ENCODE data around the gene EPHA8.

The EPHA8 gene

DNA sequence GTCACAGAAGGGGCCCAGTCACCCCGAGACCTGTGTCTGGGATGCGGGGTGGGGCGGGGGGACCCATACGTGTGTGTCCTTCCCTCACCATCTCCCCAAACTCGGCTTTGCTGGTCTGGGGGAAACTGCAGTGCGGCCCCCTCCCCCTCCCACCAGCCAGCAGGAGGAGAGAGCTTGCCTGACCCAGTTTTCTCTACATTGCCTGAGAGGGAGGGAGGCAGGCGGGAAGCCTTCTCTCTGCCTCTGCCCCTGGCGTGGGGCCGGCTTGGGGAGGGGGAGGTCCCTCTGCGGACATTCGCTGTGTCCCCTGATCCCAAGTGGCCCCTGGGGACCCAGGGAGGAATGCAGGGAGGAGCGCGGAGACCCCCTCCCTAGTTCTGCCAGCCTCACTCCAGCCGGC is 3.9 kb downstream of the EPHA8 start:
- no peak for DNase-seq (ENCODE audit: low read depth)

DNA sequence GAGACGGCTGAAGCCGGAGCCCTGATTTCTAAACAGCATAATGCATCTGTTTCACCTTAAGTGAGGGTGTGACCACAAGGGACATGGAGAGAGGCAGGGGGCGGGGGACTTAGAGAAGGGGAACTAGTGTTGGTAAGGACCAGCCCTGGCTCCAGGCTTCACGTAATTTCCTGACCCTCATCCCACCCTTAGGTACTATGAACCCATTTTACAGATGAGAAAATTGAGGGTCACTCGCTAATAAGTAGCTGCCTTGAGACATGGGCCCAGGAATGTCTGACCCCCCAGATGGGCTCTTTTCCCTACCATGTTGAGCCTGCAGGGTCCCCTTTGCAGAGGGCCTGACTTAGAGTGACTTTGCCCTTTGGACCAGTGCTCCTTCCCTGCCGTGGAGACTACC is 4.7 kb downstream of the EPHA8 start:
- DNase-seq (ENCODE audit: low read depth), result no peak

DNA sequence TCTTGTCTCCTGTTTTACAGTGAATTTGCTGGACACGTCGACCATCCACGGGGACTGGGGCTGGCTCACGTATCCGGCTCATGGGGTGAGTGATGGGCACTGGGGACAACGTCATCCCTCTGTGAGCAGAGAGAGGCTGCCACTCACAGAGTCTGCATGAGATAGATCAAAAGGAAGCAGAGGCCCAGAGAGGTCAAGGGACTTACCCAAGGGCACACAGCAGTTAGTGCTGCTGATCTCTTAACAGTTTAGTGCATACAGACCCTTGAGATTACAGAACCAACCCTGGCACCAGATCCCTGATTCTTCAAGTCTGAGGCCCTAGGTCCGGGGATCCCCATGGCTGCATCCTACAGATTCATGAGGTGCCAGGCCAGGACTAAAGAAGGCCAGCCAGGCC is 6.0 kb downstream of the EPHA8 start:
- DNase-seq (ENCODE audit: low read depth), result no peak

DNA sequence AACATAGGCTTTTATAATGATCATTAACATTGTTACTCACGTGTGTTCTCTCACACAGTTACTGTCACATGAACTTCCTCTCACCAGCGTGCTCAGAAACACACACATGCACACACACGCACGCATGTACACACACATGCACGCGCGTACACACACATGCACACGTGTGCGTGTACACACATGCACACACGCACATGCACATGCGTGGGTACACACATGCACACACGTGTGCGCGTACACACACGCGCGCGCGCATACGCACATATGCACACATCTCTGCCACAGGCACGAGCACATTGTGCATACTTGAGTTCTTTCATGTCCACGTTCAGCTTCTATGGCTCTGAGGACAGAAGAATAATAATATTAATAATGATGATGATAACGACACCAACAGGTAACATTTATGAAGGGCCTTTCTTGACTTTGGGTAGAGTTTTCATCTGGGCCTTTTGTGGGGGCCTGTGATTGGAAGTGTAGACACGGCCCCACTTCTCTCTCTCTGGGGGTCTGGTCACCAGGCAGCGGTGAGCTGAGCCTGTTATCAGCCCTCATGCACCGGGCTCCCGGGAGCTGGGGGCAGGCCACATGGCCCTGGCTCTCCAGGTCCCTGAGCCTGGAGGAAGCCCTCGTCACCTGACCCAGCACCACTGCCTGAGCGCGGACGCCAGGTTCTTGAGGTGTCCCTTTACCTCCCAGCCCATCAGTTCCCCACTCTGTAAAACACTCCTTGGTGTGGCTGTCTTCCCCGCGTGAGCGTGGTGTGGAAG is 7.0 kb downstream of the EPHA8 start:
- DNase-seq (ENCODE audit: low read depth), result no peak

DNA sequence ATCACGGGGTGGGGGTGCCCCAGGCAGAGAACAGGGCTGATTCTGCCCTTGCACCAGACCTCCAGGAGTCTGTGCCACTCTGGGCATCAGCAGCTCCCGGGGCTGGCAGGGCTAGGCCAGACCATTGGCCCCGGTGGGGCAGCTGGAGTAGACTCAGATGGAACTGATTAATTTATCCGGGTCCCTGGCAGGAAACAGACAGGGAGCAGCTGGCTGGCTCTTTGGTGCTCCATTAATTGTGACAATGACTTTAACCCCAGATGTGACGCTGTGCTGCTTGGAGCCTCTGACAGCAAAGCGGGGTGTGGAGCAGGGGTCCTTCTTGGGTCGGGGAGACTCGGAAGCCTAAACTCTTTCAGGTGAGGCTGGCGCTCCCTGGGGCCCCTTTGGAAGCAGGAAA is 9.5 kb downstream of the EPHA8 start:
- no peak for DNase-seq (ENCODE audit: low read depth)

DNA sequence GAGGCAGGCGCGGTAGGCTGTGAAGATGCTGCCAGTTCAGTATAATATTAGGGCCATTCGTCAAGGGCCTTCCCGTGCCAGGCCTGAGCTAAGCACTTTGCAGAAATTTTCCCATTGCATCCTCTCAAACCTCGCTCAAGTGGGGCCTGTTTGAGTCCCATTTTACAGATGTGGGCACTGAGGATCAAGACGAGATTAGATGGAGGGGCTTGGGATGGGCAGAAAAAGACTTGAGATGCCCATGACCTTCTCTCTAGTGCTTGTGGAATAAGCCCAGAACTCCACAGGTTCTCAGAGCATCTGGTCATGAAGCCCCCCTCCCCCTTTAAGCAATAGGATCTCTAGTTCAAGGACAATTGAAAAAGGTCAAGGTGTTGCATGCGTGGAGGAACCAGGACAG is 9.9 kb downstream of the EPHA8 start:
- no peak for DNase-seq (ENCODE audit: low read depth)

DNA sequence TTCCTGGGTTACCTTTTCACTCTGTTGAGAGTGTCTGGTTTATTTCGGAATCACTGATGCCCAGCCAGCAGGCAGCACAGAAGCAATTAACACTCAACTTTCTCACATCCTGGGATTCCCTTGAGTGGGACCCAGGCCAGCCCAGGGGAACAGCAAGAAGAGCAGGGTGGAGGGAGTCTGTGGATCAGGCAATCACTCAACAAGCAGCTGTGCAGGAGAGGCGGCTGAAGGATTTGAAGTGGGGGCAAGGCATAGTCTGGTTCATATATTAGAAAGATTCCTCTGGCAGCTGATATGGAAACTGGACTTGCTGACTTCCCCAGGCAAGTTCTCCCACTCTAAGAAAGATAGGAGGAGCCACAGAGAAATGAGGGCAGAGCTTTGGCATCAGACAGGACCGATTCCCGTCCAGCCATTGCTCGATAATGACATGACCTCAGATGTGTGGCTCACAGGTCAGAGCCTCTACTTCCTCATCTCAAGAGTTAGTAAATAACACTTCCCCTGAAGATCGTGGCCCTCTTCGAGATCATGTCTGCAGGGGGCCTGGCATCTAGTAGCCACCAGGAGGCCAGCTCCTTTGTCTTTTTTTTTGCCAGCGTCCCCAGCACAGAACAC is 12.4 kb downstream of the EPHA8 start:
- no peak for DNase-seq (ENCODE audit: low read depth)

DNA sequence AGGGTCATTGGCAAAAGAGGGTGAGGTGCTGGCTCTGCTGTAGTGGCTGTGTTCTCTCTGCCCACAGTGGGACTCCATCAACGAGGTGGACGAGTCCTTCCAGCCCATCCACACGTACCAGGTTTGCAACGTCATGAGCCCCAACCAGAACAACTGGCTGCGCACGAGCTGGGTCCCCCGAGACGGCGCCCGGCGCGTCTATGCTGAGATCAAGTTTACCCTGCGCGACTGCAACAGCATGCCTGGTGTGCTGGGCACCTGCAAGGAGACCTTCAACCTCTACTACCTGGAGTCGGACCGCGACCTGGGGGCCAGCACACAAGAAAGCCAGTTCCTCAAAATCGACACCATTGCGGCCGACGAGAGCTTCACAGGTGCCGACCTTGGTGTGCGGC is 12.9 kb downstream of the EPHA8 start:
- DNase-seq (ENCODE audit: low read depth), result no peak

DNA sequence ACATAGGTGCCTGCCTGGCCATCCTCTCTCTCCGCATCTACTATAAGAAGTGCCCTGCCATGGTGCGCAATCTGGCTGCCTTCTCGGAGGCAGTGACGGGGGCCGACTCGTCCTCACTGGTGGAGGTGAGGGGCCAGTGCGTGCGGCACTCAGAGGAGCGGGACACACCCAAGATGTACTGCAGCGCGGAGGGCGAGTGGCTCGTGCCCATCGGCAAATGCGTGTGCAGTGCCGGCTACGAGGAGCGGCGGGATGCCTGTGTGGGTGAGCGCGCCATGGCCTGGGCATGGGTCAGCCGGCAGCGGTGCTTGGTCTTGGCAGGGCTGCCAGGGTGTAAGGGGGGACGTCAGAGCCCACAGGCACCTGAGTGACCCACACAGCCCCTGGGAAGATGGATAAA is 13.3 kb downstream of the EPHA8 start:
- no peak for DNase-seq (ENCODE audit: low read depth)

DNA sequence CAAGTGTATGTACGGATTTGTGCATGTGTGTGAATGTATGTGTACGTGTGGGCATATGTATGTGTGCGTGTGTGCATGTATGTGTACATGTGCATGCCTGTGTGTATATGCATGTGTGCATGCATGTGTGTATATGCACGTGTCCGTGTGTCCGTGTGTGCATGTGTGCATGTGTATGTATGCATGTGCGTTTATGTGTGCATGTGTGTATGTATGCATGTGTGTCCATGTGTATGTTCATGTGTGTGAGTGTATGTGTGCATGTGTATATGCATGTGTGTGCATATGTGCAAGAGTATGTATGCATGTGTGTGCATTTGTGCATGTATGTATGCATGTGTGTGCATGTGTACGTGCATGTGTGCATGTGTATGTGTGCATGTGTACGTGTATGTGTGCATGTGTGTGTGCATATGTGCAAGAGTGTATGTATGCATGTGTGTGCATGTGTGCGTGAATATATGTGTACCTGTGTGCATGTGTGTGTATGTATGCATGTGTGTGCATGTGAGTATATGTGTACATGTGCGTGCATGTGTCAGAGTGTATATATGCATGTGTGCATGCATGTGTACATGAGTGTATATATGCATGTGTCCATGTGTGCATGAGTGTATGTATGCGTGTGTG is 15.6 kb downstream of the EPHA8 start:
- DNase-seq (ENCODE audit: low read depth), result no peak

DNA sequence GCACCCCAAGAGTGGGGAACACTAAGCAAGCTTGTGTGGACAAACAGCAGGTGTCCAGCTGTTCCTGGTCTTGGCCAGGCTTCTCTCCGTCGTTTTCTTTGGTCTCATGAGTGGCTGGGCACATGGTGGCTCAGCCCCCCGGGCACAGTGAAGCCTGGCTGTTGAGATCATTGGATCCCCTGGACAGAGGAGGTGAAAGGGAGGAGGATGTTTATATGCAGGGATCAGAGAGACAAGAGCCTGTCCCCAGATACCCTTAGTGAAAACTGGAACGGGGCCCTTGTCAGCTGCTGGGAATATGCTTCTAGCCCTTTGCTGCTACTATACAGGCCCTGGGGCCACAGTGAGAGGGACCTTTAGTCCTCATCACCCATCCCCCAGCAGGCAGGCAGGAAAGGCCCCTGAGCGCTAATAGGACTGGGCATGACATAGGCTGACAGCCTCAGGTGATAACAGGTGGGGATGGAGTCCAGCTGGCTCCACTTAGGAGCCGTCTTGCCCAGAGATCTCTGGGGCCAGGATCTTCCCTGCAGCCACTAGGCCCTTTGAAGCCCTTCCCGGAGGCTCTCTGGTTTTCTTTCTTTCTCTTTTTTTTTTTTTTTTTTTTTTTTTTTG is 16.4 kb downstream of the EPHA8 start:
- no peak for DNase-seq (ENCODE audit: low read depth)

DNA sequence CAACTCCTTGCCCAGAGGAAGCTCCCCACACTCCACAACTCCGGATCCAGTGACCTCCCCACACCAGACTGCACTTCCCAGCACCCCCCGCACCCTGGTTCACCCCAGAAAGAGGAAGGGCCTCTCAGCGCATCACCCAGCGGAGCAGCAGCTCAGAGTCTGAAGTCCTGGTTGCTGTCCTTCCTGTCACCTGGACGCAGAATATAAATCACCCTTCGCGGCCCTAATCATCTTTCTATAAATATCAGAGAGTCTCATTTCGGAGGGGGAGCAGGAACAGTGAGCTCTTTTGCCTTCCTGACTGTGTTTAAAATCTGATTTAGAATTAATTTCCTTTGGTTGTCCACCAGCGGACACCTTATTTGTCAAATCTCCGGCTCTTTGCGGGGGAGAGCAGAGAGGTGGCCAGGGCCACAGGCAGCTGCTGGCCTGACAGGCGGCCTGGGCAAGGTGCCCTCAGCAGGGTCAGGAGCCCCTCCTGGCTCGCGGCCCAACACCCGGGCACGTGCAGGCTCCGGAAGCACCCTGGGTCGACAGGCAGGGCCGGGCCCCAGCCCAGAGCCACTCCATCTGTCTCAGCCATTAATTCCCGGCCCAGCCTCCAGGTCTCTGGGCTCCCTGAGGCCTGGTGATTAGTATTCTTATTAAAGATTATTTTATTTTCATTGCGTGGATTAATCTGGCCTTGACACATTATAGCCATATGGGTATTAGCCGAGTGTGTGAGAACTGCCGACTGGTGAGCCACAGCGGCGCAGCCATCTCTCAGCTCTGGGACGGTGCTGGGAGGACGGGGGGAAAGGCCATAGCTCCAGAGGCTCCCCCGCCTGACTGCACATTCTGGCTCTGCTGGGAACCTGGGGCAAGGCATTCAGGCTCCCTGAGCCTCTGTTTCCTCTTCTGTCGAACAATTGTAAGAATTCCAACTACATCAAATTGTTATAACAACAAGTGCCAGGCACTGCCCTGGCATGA is 19.7 kb downstream of the EPHA8 start:
- no peak for DNase-seq (ENCODE audit: low read depth)

DNA sequence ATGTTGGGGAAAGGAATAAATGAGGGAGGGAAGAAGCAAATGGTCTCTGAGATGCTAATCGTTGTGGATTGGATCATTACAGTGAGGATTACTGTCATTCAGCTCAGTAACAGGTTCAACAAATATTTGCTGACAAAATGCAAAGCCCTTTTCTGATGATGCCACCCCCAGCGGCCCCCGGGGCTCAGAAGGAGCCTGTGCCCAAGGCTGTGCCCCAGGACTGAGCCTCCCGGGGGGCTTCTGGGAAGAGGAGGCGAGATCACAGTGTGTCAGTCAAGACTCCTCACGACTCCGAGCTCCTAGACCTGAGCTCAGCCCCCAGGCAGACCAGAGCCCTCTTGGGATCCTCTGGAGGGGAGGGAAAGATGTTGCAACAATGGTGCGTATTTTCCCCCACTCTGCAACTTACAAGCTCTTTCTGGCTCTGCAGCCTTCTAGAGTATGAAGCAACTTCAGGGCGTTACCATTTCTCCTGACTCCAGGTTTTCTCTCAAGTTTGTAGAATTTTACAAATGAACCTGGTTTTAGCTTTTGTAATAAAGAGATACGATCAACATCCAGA is 20.8 kb downstream of the EPHA8 start:
- DNase-seq (ENCODE audit: low read depth), result no peak

DNA sequence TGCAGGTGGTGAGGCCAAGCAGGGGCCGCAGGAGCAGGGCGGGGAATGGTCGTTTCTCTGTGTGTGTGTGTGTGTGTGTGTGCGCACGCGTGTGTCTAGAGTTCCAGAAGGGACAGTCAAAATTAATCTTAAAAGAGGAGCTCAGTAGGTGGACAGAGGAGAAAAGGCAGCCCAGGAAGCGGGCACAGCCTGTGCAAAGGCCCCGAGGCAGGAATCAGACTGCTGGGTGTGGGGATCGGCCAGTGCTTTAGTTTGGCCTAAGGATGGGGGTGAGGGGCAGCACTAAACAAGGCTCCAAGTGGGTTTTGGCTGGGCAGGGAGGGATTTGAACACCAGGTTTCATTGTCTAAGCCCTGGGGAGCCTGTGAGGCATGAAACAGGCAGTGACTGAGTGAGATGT is 21.7 kb downstream of the EPHA8 start:
- DNase-seq (ENCODE audit: low read depth), result no peak

DNA sequence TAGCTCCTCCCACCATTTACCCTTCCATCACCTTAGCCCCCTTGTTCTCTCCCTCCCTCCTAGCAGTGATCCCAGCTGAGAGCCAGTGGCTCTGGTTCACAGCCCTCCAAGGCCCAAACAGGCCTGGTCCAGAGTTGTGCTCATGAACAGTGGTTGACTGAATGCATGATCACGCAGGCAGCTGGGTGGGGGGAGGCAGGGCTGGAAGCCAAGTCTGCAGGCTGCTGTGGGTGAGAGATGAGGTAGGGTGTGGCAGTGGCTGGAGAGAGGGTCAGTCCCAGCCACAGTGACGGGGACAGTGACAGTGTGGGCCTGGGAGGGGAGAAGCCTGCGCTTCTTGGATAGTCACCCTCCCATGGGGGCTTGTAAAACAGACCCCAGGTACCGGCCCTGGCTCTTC is 22.2 kb downstream of the EPHA8 start:
- no peak for DNase-seq (ENCODE audit: low read depth)

DNA sequence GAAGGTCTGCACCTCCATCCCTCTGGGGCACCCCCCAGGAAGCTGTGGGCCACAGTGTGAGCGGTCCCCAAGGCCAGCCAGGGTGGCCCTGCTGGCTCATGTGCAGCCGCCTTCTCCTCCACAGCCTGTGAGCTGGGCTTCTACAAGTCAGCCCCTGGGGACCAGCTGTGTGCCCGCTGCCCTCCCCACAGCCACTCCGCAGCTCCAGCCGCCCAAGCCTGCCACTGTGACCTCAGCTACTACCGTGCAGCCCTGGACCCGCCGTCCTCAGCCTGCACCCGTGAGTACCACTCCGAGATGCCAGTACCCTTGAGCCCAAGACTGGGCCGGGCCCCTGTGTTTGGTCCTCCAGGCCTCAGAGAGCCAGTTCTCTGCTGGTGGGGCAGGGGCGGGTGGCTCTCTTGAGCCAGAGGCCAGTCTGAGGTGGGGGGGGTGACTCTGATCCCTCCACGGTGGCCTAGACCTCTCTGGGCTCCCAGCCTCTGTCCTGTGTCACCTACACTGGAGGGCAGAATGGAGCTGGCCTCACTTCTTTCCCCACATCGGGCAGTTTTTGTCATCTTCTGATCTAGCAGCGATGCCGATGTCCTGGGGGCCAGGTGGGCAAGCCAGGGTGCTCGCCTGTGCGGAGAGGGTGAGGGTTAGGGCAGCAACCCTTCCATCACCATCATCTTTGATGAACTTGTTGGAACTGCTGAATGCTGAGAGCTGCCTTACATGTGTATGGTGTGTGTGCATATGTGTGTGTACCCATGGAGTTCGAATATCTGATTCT is 23.3 kb downstream of the EPHA8 start:
- no peak for DNase-seq (ENCODE audit: low read depth)

DNA sequence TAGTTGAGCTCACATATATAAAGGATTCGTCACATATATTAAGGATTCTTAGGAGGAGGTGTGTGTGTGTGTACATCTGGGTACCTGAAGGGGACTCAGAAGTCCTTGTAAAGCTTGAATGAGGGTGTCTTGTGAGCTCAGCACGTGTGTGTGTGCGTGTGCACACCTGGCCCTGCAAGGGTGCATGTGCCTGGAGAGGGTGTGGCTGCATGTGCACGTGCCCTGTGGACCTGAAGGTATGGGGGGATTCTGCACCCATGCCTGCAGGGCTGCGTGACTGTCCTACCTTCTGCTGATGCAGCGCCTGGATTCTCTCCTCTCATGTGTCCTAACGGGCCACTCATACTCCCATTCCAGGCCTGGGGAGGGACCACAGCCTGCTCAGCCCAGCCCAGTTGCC is 24.0 kb downstream of the EPHA8 start:
- DNase-seq (ENCODE audit: low read depth), result no peak

DNA sequence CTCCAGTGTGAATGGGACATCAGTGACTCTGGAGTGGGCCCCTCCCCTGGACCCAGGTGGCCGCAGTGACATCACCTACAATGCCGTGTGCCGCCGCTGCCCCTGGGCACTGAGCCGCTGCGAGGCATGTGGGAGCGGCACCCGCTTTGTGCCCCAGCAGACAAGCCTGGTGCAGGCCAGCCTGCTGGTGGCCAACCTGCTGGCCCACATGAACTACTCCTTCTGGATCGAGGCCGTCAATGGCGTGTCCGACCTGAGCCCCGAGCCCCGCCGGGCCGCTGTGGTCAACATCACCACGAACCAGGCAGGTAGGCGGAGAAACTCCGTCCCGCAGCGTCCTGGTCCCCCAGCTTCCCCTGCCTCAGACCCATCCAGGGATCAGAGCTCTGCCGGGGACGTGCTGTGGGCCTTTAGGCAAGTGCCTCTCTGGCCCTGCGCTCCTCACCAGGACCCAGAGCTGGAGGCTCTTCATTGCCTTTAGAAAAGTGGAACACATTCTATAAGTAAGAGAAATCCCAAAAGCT is 25.7 kb downstream of the EPHA8 start:
- DNase-seq (ENCODE audit: low read depth), result no peak

DNA sequence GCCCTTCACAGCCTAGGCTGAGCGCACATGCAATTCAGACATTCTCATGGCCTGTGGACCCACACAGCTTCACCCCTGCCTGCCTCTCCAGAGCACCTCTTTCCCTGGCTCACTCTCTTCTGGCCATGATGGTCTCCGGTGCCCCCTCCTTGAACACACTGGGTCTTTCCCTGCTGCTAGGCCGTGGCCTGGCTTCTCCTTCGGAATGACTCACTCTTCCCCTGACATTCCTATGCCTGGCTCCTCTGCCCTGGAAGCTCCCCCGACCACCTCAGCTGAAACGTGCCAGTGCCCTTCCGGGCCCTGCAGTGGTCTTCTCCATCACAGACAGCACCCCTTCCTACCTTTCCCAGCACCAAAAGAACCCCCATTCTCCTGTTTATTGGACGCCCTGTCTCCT is 28.3 kb downstream of the EPHA8 start:
- peak; percentile 9 for DNase-seq (ENCODE audit: low read depth)

DNA sequence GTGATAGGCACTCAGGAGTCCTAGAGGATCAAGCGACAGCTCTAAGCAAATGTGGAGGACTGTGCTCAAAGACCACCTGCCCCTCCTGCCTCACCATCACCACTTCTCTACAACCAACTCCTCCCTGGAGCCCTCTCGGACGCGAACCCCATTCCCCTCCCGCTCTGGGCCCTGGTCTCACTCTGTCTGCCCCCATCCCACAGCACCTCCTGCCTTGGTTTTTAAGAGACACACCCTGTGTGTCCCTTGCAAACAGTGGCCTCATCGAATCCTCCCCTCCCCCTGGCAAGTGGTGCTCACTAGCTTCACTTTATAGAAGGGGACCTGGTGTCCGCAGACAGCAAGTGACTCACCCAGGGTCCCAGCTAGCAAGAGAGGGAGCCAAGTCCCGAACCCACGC is 28.8 kb downstream of the EPHA8 start:
- no peak for DNase-seq (ENCODE audit: low read depth)
